HG03159 (cell line): ENCODE results near the gene ADRA2B.
"Not testable (repeated sequence)": the region's sequence is repeated elsewhere in the genome, so short reads cannot be mapped to it uniquely, and the experiment has no call there.

Experiments
- ATAC-seq: cut with Tn5 transposase; IDR thresholded peaks from one replicate; pipeline ENCODE4 v1.9.1; 2021; ENCODE audit warnings: mild to moderate bottlenecking, moderate library complexity; ENCODE audit not compliant: unreplicated experiment

The ADRA2B gene

DNA sequence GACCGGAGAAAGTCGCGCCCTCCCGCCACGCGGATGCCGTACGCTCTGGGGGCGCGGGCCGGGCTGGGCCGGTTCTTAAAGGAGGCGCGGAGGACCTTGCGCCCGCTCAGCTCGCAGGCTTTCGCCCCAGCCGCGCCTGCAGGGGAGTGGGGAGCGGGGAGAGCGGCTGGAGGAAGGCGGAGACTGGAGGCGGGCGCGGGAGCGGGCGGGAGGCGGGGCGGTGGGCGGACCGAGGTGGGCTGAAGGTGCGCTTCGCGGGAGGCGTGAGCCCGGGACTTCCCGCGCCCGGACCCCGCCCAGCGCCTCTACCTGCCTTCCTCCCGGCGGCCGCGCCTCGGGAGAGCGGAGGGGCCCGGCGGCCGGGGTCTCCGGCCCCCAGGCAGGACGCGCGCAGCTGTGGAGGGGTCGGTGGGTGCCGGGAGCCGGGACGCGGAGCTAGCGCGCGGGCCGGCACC, at the start of gene ADRA2B:
Gene ADRA2B, minus strand, starts transcription at position 148 of the 455 bp plus-strand sequence. CDS start 422 bp downstream, outside the sequence.
- peak; percentile 42 for ATAC-seq

DNA sequence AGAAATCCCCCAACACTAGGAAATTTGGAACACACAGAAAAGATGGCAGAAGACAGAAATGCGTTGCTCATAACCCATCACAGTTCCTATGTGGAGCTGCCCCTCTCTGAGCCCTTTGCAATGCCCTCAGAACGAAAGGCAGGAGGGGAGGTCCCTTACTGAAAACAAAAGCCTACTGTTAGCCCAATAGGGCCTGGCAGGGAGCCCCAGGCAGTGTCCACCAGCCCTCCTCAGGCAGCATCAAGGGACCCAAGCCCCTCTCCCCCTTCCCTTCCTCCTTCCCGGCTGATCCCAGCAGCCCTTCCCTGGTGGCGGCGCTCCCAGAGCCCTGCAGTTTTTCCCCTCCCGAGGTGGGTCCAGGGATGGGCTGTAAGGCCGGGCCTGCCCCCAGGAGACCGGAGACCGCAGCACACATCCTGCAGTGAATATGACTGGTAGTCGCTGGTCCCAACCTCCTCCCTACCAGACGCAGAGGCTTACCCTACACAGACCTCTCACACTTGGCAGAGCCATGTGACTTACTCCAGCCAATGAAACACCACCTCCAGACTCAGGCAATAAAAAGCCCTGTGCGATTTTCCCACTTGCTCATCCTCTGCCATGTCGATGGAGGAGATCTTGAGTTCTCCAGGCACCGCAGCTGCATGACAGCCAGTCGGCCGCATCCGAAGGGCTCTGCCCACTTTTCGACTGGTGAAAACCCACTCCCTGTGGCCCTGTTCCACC, 48.3 kb upstream of the ADRA2B start:
- peak; percentile 59 for ATAC-seq

DNA sequence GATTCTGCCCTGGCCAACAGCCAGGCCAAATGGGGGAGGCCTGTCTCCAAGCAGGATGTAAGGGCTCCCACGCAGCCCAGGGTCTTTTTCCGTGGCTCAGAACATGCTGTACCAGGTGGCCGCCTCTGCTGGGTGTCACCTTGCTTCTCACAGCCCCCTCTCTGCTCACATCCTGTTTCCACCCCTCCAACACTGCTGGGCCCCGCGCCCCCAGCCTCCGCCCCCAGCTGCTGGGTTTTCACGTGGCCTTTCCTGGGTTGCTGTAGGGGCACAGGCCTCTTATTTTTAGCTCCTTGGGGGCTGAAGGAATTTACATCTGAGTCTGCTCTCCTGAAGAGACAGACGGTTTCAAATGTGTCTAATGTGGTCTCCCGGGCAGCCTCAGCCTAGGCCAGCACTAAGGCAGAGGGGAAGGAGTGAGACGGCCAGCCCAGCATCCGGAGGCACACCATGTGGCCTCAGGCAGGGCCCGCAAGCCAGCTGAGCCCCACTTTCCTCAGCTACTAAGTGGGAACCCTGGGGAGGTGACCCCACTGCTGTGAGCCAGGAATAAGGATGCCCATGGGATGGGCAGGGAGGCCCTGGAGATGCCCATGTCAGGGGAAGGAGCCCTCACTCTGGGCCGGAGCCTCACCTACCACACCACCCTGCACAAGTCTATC, 47.5 kb upstream of the ADRA2B start:
- peak; percentile 71 for ATAC-seq

DNA sequence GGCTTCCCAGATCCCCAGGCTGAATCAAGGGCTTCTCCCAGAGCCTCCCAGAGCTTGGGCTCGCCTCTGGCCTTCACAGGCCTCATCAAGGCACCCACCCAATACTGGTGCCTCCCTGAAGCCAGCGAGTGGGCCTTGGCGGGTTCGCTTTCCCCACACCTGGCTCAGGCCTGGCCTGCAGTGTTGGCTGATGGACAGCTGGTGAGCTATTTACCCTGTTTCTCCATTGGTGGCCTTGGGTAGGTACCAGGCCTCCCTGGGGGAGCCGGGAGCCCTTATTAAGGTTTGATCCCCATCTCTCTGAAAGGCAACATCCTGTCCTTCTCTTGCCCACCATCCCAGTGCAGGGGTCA, 47.0 kb upstream of the ADRA2B start:
- peak; percentile 18 for ATAC-seq

DNA sequence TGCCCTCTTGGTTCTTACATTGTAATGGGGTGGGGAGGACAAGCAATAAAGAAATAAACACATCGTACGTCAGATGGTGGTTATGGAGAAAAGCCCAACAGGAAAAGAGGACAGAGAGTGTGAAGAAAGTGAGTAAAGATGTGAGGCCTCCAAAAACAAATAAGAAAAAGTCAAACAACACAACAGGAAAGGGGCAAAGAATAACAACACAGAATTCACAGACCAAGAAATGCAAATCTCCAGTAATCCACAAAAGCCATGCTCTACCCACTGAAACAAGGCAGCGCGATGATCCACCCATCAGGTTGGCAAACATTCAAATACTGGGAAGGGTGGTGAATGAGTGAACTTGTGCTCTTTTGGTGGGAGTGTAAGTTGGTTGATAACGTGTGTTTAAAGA, 45.5 kb upstream of the ADRA2B start:
- no peak for ATAC-seq

DNA sequence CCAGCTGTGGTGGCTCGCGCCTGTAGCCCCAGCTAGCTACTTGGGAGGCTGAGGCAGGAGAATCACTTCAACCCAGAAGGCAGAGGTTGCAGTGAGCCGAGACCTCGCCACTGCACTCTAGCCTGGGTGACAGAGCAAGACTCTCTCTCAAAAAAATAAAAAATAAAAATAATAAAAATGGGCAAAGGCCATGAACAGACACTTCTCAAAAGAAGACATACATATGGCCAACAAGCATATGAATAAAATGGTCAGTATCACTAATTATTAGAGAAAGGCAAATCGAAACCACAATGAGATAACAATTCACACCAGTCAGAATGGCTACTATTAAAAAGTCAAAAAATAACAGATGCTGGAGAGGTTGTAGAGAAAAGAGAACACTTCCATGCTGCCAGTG, 44.0 kb upstream of the ADRA2B start:
- not testable (repeated sequence) for ATAC-seq

DNA sequence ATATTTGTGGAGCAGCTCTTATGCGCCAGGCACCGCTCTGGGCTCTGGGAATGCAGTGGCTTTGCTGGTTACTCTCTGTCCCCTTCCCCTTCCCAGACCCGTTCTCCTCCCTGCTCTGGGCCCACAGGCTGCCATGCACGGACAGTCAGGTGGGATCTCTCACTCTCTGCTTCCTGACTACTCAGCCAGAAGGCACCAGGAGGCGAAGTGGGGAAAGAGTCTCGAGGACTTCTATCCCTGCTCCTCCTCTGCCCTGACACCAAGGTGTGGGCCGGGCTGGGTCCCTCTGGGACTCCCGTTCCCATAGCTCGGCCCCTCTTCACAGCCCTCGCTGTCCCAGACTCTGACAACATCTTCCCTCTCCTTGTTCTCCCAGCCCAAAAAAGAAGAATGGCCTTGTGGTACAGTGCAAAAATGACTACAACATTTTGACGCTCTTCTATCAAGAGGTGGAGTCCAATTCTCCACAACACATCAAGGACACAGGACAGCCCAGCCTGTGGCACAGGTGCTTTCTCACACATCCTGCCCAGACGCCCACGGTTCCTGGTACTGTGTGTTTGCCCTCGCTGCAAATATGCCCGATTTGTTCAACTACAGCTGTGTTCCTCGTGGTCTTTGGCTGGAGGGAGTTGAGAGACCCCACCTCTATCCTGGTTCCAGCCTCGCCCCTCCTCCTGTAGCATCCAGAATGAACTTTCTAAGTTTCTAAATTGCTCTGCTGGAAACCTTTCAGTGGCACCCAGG, 42.9 kb upstream of the ADRA2B start:
- no peak for ATAC-seq

DNA sequence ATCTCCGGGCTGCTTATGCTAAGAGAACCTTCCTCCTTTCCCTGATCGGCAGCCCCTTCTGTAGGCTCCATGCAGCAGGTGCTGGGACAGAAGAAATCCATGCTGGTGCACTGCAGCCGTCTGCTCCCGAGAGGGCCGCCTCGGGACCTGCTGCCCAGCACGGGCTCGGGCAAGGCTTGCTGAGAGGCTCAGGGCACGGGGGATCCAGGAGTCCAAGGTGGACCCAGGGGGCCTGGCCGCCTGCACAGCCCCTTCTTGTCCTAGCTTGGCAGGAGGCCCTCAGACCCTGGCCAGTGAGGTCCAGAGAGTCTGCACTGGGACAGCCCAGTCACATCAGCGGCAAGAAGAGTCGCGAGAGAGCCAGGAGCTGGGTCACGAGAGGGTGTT, 42.2 kb upstream of the ADRA2B start:
- no peak for ATAC-seq

DNA sequence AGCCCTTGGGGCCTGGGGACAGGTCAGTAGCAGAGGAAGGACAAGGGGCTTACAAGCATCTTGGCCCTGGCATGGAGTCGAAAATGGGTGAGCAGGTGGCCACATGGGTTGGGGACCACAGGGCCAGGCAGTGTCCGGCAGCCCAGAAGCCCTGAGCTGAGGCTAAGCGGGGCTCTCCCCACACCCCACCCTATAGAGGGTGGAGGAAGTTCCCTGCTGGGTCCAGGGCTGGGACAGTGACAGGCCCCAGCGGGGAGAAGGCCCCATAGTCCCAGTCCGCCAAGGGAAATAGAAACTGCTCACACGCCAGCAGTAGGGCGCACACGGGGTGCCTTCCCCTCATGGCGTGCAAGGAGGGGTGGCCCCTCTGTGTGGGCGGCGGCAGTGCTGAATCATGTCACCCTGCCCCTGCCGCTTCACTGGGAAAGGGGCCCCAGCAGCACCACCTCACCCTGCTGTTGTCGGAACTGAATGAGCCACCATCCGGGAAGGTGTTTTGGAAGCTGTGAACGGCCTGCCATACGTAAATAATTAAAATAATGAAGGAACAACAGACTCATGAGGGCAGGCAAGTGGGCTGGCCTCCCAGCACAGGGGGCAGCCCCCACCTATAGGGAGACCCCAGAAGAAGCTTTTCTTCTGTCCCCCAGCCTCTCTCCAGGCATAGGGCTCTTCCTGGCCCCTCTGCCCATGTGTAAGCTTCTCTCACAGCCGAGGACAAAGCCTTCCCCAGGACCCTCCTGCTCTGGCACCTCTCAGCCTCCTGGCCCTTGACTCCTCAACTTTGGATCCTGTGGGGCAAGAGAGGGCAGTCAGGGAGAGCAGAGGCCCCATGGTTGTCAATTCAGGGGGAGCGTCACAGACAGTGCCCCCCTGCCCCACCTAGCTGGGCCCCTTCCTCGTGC, 41.5 kb upstream of the ADRA2B start:
- peak; percentile 52 for ATAC-seq

DNA sequence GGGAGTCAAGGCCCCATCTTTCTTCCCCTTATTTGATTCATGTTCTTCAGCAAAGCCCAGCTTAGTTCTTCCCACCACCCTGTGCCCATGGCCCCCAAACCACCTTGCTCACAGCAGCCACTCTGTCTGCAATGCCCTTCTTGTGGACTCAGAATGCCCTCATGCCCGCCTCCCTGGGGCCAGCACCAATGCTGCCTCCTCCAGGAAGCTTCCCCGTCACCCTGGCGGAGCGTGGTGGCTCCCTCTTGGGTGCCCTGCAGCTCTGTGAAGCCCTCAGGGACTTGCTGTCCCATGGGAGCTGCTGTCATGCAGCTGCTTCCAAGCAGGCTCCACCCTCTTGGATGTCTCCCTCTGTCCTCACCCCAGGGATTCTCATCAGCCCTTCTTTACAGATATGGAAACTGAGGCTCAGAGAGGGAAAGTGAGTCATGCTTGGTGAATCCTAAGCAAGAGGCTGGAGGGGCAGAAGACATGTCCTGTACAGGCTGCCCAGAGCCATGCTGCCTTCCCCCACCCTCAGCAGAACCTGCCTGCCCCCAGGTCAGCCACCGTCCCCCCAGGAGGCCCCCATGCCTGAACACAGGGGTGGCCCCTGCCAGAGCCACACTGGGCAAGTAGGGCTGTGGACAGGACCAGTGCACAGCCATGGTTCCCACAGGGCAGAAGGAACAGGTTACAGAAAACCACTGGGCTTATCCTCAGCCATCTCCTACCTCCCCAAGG, 40.7 kb upstream of the ADRA2B start:
- ATAC-seq: peak; percentile 29

DNA sequence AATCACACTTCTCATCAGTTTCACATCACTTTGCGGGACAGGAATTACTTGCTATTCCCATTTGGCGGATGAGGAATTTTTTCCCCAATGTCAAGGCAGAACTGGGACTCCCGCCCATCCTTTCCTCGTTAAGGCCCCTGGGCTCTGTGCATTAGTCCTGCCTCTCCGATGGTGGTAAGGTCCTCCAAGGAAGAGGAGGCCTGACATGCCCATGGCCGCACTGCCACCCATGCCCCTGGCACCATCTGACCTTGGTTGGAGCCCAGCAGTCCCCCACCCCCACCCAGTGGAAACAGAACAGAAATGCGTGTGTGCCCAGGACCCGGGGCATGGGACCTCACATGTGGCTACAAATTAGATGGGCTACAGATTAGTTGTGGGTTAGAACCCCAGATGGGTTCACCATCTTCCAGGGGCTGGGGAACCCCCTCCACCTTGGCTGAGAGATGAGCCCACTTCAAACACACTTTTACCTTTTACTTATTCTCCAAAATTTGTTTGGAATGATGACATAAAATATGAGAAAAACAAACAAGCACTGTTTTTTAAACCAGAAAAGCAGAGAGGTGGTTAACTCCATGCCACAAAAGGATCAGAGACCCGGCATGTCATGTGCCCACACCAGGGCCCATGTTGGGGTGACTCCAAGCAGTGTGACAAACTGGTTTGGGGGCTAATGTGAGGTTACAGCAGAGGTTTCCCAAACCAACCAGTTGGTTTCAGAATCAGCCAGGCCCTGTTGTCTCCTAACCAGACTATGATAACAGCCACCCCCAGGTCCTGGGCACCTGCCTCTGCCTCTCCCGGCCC, 39.8 kb upstream of the ADRA2B start:
- no peak for ATAC-seq

DNA sequence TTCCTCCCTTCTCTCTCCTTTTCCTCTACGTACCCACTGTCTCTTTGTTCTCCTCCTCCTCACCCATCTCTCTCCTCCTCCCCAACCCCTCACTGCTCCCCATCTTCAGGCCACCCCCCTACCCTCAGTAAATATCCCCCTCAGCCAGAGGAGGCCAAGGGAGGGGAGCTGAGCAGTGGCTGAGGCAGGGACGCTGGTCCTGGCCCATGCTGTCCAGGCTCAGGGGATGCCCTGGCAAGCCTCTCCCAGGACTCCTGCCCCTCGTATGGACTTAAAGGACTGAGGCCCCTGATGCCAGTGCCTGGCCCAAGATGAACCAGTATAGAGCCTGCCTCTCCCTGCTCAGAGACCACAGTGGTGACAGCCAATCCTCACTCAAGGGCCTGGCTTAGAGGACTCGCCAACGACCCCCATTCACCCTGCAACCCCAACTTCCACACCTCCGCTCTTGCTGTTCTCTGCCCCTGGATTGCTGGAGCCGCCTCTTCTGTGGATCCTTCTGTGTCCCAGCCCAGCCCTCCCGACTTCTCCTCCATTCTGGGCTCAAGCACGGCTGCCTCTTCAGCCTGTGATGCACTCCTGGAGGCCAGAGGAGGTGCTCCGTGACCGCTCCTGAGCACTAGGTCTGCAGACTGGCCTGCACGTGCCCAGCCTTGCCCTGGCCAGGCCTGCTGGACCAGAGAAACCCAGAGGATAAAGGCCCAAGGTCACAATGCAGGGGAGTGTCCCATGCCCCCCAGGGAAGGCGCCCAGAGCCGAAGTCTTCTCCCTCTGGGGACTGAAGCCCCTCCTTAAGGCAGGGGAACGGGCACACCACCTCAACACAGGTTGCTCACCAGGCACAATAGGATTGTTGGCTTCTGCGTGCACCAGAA, 38.4 kb upstream of the ADRA2B start:
- no peak for ATAC-seq

DNA sequence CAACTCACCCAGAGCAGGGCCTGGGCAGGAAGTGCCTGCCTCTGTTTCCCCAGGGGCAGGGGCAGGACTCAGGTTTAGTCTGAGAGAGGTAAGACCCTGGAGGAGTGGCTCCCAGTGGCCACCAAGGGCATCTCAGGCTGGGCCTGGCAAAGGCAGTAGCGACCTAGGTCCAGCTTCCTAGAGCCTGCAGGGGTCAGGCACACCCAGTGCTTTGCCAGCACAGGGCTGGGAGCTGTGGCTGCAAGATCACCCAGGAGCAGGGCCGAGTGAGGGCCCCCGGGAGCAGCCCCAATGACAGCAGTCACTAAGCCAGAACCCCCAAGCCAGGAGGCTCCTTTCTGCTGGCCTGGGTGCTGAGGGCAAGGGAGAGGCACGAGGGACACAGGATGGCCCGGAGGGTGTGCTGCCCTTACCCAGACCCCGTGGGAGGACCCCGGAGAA, 37.6 kb upstream of the ADRA2B start:
- no peak for ATAC-seq

DNA sequence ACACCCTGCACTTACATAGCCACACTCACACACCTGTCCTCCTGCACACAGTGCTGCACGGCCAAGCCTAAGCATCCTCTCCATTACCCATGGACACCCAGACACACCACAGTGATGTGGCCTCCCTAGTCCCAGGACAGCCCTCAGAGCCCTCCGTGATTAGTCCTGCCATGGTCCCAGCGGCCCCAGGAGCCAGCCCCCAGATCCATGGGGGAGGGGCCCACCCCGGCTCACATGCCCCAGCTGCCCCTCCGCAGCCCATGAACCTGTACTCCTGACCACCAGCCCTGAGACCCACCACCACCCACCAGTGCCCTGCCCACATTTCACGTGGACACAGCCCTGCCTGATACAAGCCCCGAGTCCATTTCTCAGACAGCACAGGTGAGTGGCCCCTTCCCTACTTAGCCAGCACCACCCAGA, 36.9 kb upstream of the ADRA2B start:
- no peak for ATAC-seq

DNA sequence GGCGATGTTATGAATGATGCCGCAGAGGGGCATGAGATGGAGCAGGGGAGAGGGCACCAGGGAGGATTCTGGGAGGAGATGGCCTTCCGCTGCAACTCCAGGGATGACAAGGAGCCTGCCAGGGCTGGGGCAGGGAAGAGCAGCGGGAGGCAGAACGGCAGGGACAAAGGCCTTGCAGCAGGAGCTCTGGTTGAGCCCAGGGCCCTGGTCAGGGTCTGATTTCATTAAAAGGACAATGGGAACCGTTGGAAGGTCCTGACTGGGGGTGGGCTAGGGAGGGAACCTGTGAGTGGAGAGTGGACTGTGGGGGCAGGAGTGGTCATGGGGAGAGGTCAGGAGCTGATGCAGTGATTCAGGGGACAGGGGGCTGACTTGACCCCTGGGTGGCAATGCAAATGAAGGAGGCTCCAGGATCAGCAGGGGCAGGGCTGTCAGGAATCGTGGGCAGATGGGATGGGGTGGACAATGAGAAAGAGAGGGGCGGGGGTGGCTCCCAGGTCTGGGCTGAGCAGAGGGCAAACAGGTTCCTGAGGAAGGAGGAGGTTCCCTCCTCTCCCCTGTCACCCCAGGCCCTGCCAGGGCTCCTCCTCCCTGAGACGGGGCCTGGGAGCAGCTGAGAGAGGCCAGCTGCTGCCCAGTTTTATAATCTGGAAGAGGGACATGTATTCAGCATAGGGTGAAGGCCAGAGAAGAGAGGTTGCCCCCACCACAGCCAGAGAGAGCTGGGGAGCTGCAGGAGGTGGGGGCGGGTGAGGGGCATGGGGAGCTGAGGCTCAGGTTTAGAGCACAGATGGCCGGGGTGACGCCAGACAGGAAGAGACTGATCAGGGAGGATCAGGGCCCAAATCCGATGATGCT, 36.2 kb upstream of the ADRA2B start:
- no peak for ATAC-seq

DNA sequence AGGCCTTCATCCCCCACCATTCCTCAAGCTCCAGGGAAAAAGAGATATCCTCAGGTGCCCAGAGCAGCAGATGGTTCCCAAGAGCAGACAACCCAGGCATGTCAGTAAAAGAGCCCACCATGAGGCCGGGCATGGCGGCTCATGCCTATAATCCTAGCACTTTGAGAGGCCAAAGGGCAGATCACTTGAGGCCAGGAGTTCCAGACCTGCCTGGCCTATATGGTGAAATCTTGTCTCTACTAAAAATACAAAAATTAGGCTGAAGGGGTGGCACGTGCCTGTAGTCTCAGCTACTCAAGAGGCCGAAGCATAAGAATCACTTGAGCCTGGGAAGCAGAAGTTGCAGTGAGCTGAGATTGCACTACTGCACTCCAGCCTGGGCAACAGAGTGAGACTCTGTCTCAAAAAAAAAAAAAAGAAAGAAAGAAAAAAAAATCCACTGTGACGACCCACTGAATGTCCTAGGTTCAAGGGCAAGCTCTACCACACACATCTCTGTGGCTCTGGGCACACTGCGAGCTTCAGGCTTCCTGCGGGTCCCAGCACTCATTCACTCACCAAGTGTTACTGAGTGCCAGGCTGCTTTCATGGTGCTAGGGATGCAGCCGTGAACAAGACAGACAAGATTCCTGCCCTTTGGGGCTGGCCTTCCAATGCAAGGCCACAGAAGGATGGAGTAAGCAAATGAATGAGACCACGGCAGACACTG, 35.4 kb upstream of the ADRA2B start:
- ATAC-seq: no peak
